HG03460 (cell line): Measurements from ENCODE around the gene RNU5B-1.
"Not testable (repeated sequence)": the region's sequence is repeated elsewhere in the genome, so short reads cannot be mapped to it uniquely, and the experiment has no call there.

Experiments
- ATAC-seq: cut with Tn5 transposase; IDR thresholded peaks from one replicate; pipeline ENCODE4 v1.9.1; 2021; ENCODE audit not compliant: unreplicated experiment

RNU5B-1 gene

DNA sequence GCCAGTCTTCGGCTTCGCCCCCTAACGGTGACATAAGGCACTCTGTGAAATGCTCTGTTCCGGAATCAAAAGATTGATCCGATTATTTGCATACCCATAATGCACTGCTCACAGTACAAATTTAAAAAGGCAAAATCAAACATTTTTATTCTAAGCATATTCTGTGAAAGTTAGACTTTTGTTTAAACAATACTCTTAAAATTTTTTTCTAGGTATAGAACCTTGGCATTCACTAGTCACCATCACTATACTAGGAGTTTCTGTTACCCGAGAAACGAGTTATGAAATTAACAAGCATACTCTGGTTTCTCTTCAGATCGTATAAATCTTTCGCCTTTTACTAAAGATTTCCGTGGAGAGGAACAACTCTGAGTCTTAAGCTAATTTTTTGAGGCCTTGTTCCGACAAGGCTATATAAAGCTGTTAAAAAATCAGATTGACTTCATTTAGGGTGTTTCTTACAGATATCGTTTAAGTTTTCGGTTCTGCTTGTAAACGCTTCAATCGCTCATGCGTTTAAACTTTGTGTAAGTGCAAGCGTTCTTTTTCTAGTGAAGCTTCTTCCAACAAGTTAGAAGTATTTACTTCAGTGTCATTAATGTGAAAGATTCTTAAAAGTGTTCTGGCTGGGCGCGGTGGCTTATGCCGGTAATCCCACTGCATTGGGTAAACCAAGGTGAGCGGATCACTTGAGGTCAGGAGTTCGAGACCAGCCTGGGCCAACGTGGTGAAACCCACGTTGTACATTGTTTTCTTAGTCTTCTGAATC lies at the start of gene RNU5B-1:
Gene RNU5B-1, plus strand, starts transcription at position 297 of the 769 bp plus-strand sequence.
- ATAC-seq, result peak; percentile 52

DNA sequence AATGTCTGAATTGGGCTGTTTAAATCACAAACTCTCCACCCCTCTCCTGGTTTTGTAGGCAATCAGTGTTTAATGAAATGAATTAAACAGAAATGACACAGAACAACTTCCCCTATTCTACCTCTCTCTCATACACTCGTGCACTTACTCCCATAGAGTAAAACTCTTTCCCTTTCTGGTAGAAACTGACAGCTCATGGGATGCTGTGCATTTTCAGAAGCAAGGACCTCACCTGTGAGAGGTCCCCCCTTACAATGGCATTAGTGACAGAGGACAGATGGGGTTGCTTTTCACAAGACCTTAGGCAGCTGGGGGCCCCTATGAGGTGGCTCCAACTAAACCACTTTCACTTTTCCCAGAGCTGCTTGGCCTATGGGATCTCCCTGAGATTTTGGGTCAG lies 49.7 kb upstream of the RNU5B-1 start:
- no peak for ATAC-seq

- no peak for ATAC-seq
These were observed 48.9 kb upstream of the RNU5B-1 start for GRCh38 chr15:65255486-65256140.

DNA sequence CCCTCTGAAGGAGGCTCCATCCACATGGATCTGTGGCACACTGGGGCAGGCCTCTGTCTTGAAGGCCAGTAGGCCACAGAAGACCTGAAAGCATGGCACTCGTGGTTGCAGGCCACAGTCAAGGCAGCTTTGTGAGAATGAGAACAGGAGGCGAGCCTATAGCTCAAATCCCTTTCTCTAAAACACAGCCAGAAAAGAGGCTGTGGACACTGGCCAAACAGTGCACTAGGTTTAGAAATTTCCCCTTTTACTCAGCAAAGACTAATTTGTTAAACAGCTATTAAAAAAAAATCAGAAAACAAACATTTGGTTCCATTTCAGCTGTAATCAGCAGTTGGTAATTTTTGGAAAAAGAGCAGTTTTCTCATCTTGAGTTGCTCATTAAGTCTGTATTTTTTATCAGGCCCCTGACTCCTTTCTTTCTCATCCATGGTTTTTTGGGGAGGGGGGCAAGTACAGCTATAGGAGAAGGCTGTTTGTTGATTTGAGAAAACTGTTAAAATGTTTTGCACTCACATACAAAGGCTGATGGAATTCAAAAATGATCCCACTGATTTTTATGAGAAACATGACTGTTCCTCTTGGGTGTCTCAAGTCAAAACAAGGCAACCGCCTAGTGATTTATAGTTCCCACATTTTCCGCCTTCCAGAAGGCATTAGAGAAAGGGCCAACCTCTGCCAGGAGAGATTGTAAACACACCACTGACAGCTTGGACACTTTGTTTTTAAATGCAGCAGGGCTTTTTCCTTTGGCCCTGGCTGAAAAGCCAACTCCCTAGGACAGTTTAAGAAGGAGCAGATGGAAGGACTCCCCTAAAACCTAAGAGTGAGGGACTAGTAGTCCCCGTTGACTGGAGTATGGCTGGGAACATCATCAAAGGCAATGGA lies 45.9 kb upstream of the RNU5B-1 start:
- no peak for ATAC-seq

GRCh38 chr15:65259367-65259797 lies 45.1 kb upstream of the RNU5B-1 start:
- ATAC-seq, result no peak

DNA sequence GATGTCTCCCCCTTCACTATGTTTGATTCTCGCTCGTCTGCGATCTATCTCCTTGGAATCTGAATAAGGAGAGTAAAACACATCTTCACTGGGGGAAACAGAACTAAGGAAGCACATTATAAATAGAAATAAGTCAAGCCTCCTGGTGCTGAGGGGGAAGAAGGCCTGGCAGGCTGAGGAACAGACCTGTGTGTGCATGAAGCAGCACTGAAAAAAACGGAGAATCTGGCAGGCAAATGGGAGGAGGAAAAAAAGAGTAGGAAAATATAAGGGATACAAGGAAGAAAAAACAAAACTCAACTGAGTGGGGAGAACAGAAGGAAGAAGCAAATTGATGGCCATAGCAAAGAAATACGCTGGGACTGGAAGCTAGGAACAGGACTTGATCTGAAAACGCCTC lies 43.5 kb upstream of the RNU5B-1 start:
- ATAC-seq, result no peak

DNA sequence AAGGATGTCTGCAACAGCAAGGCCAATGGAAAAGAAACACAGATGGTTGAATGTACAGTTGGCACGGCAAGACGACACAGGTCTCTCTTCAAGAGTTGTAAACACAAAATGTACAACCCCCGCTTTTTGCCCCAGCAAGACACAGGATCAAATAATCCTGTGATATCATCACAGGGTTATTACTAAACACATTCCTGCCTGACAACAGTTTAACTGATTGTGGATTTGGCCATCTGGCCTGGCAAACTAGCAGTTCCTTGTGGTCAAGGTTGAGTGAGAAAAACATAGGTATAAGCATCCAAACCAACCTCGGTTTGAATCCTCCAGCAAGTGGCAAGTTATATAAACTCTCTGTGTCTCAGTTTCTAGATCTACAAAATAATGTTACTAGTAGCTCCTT lies 41.2 kb upstream of the RNU5B-1 start:
- no peak for ATAC-seq

DNA sequence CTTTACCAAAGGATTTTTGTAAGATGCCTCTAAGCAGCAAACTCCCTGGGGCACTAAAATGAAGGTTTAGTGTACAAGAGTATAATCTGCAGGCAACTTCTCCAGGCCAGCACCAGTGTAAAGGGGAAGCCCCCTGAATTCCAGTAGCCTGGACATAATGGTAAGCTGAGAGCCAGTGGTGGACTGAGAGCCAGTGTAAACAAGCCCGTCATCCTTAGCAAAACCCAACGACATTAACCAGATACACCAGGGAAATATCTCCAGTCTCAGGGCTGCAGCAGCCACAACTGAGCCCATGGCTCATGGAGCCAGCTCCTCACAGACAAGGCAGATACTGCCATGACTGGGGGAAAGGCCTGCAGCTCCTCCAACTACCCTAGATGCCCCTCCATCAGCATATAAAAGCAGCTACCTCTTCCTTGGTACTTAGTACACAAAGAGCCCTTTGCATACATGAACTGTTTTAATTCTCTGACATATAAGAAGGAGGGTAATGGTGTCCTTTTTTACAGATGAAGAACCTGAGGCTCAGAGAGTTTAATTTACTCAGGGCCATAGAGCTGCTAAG lies 39.5 kb upstream of the RNU5B-1 start:
- no peak for ATAC-seq

- ATAC-seq, result no peak
These were observed 38.0 kb upstream of the RNU5B-1 start for GRCh38 chr15:65266469-65266868.

- no peak for ATAC-seq
These were observed 36.1 kb upstream of the RNU5B-1 start for GRCh38 chr15:65268411-65268810.

DNA sequence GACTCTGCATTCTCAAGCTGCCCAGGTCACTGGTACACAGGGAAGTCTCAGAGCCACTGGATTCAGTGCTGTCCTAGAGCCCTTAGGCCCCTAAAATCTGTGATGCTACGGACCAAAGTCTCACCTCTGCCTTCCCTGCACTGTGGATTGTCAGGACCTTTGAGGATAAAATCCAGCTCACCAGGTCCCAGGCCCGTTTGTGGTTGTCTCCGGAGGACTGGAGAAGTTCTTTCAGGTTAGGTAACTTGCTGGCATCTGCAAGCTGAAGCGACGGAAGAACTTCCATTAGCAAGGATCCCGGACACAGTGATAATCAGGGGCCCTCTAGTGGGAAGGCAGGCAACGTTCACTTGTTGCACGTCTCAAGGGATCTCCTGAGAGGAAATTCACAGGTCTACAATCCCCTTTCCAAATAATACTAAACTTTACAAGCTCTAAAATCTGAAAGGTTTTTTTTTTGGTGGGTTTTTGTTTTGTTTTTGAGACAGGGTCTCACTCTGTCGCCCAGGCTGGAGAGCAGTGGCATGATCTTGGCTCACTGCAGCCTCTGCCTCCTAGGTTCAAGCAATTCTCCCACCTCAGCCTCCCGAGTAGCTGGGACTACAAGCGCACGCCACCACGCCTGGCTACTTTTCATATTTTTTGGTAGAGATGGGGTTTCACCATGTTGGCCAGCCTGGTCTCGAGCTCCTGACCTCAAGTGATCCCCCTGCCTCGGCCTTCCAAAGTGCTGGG lies 33.5 kb upstream of the RNU5B-1 start:
- ATAC-seq, result not testable (repeated sequence)

DNA sequence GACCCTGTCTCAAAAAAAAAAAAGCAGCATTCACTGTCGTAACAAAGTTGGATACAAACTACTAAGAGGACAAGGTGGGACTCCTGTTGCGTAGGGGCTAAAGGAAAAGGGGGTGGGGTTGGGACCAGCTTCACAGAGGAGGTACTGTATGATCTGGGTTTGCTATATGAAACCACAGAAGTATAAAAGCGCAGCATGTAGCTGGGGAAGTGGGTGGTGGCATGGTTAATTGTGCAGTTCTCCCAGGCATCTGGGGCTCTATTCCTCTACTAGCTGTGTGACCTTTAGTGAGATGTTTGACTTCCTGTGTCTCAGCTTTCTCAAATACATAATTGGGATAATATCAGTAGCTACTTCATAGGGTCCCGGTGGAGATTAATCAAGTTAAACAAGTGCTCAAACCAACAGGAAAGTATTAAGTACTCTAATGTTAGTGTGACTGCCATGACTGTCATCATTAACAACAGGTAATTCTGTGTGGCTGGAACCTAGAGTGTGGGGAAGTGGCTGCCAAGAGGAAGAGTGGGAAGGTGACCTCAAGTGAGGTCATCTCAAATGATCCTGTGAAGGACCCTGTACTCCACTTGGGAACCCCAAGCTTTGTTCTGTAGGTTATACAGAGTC lies 29.3 kb upstream of the RNU5B-1 start:
- no peak for ATAC-seq

- ATAC-seq, result no peak
These were observed 28.8 kb upstream of the RNU5B-1 start for GRCh38 chr15:65275728-65276126.

DNA sequence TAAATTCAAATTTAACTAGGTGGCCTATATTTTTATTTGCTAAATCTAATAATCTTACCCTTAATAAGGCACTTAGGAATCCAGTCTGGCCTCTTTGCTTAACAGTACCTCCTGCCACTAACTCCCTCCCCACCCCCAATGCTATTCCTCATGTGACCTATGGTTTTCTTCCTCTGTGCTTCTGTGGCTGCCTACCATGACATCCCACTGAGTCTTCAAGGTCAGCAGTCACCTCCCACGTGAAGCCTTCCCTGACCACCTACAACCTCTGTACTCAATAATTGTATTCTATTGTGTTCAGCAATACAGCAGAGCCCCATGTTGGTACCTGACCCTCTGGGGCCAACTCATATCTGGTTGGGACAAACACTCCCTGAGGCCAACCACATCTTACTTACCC lies 27.5 kb upstream of the RNU5B-1 start:
- ATAC-seq, result no peak

DNA sequence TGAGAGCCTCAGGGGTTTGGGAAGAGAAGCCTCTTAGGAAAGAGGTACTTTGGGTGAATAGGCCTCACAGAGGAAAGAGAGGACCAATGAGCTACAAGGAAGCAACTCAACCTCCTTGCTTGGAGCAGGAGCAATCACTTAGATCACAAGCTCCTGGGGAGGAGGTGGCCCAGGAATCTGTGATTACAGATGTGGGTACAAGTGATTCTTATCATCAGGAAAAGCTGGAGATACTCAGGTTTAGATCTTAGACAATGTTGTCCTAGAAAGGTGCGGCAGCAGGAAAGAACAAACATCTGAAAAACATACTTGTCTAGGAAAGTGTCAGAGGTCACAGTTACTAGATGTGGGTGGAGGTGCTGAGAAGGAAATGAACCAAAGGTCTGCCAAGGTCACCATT lies 26.0 kb upstream of the RNU5B-1 start:
- no peak for ATAC-seq

- no peak for ATAC-seq
These were observed 19.0 kb upstream of the RNU5B-1 start for GRCh38 chr15:65285291-65286068.

DNA sequence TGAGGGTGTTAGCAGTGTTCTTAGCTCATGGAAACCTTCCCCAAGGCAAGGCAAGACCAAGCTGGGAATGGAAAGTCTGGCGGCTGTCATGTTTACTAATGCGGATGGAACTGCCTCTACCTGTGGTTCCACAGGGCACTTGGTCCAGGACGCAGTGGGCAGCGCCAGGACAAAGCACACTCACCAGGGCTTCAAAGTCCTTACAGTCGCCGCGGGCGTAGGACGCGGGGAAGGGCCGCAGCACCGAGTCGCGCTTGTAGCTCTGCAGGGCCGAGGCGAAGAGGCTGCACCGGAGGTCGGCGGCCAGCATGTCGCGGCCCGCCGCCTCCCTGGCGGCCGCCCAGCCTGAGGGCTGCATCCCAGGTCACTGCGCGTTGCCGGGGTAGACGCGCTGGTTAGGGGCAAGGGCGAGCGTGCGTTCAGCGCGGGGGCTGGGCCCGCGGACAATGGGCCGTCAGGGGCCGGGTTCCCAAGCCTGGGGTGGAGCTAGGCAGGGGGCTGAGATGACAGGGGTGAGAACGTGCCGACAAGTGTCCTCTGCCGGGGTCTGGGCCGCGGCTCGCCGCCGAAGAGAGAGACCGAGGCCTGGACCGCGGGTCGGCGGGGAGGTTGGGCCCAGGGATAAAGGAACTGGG lies 18.3 kb upstream of the RNU5B-1 start:
- ATAC-seq, result peak; percentile 35

DNA sequence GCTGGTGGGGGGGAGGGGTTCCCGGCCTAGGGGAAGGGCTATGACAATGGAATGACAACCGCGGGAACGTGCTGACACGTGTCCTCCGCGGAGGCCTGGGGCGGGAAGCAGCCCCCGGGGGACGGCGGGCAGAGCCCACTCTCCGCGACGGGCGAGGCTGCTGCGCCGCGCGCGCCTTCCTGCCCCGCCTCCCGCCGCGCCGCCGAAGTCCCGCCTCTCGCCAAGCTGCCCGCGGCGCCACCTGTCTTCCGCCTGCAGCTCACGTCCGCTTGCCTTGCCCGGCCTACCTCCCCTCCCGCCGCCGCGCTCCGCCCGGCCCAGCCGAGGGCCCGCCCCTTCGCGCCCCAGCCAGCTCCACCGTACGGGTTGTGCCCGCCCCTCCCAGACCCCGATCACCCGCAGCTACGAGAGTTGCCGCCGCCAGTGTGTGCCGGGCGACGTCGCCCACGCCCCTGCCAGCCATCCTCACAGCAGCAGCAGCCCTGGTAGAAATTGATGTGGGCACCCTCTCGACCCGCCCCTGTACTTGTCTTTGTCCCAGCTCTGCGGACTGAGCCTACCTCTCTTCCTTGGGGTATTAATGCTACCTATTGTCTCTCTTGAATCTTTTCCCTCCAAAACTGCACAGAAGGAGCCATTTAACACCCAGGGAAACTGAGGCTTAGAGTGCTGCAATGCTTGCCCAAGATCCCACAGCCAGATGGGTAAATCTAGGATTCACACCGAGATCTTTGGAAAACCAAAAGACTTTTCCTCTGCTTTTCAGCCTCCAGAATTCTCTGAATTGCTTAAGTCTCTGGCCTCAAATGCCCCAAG lies 17.6 kb upstream of the RNU5B-1 start, which contains the start of gene PARP16:
Gene PARP16, minus strand, starts transcription at position 180 of the 816 bp plus-strand sequence. CDS start 457 bp downstream, outside the sequence.
- peak; percentile 93 for ATAC-seq
